Measurements from ENCODE around the gene LYST. TPM values are rescaled to one million over a fixed set of nuclear protein-coding genes. Genes with fewer than 3 reads are reported as not detected.

The LYST gene
- total RNA-seq, 4 donors from 2014 or later, result 22.9 to 44.4 (median 31.9) TPM

- DNase-seq (ENCODE audit: extremely low spot score), result no peak
Observed at GRCh38 chr1:235878082-235878811, 11.5 kb upstream of the LYST start.

GRCh38 chr1:235876402-235876841 is 9.7 kb upstream of the LYST start:
- DNase-seq (ENCODE audit: extremely low spot score), result no peak
- Histone ChIP-seq H3K36me3 (no peaks in the 10 kb centered on the region), H3K9me3 (no peaks in the 10 kb centered on the region), H3K4me1 (peaks cover 0 to 10% (median 2%) of the 10 kb centered on the region in 4 donors), H3K27me3 (no peaks in the 10 kb centered on the region), H3K27ac (replicated peaks in 1 of 4) (no peak overlapping the region), H3K4me3 (no peak overlapping the region)
- intact Hi-C loops (cut with DNase I), result no loop called here
- TF ChIP-seq POLR2A (IDR thresholded peaks at IDR 0.05; ENCODE audit: low read depth) (no peak), CTCF (IDR thresholded peaks at IDR 0.05) (no peak), POLR2AphosphoS5 (IDR thresholded peaks at IDR 0.05) (no peak), EP300 (IDR thresholded peaks at IDR 0.05) (no peak)
- 64% methylated on average over 2 of the region's 2 CpGs for WGBS

More at GRCh38 chr1:235878082-235878811, 11.5 kb upstream of the LYST start:
- intact Hi-C loops (cut with DNase I), result no loop called here
- H3K4me3 ChIP-seq, result no peak overlapping the region
- H3K27ac ChIP-seq (replicated peaks in 1 of 4), result peak overlapping the region in 2 of 4 donors; percentile 13 to 17
- H3K36me3 ChIP-seq, result no peaks in the 10 kb centered on the region
- H3K9me3 ChIP-seq, result no peaks in the 10 kb centered on the region
- 73% methylated on average over 6 of the region's 6 CpGs for WGBS
- peaks cover 2 to 17% (median 6%) of the 10 kb centered on the region in 4 donors for H3K4me1 ChIP-seq
- no peaks in the 10 kb centered on the region for H3K27me3 ChIP-seq
- TF ChIP-seq POLR2AphosphoS5 (IDR thresholded peaks at IDR 0.05) (peak; percentile 42 to 43), EP300 (IDR thresholded peaks at IDR 0.05) (no peak)

- H3K4me1 ChIP-seq, result peaks cover 0 to 10% (median 2%) of the 10 kb centered on the region in 4 donors
- DNase-seq (ENCODE audit: extremely low spot score), result no peak
- WGBS, result 84% methylated on average over 4 of the region's 4 CpGs
- intact Hi-C loops (cut with DNase I), result no loop called here
- no peaks in the 10 kb centered on the region for H3K36me3 ChIP-seq
- TF ChIP-seq CTCF (IDR thresholded peaks at IDR 0.05), result no peak
- TF ChIP-seq POLR2A (IDR thresholded peaks at IDR 0.05; ENCODE audit: low read depth), result no peak
- no peak overlapping the region for H3K4me3 ChIP-seq
- no peaks in the 10 kb centered on the region for H3K9me3 ChIP-seq
- H3K27me3 ChIP-seq, result no peaks in the 10 kb centered on the region
- H3K27ac ChIP-seq (replicated peaks in 1 of 4), result no peak overlapping the region
Observed at GRCh38 chr1:235875036-235875597, 8.4 kb upstream of the LYST start.

- no peak overlapping the region for H3K4me3 ChIP-seq
- H3K36me3 ChIP-seq, result no peaks in the 10 kb centered on the region
- no peaks in the 10 kb centered on the region for H3K9me3 ChIP-seq
- no peak for TF ChIP-seq EP300 (IDR thresholded peaks at IDR 0.05)
- no peak for TF ChIP-seq POLR2A (IDR thresholded peaks at IDR 0.05; ENCODE audit: low read depth)
- TF ChIP-seq POLR2AphosphoS5 (IDR thresholded peaks at IDR 0.05), result no peak
- no peak for TF ChIP-seq CTCF (IDR thresholded peaks at IDR 0.05)
- H3K27ac ChIP-seq (replicated peaks in 1 of 4), result no peak overlapping the region
- intact Hi-C loops (cut with DNase I), result loop anchor here (5.0 kb wide), 1 partner anchor 33 kb away; no protein-coding TSS in a partner anchor
- DNase-seq (ENCODE audit: extremely low spot score), result no peak
- H3K4me1 ChIP-seq, result peaks cover 0 to 10% (median 2%) of the 10 kb centered on the region in 4 donors
- 76% methylated on average over 4 of the region's 4 CpGs for WGBS
- no peaks in the 10 kb centered on the region for H3K27me3 ChIP-seq
Observed at GRCh38 chr1:235874261-235874660, 7.6 kb upstream of the LYST start.

GRCh38 chr1:235873571-235873970 is 6.9 kb upstream of the LYST start:
- intact Hi-C loops (cut with DNase I), result loop anchor here (5.0 kb wide), 1 partner anchor 34 kb away; no protein-coding TSS in a partner anchor
- TF ChIP-seq EP300 (IDR thresholded peaks at IDR 0.05) (no peak), POLR2A (IDR thresholded peaks at IDR 0.05; ENCODE audit: low read depth) (no peak), POLR2AphosphoS5 (IDR thresholded peaks at IDR 0.05) (no peak)
- Histone ChIP-seq H3K36me3 (no peaks in the 10 kb centered on the region), H3K4me3 (no peak overlapping the region), H3K27ac (replicated peaks in 1 of 4) (no peak overlapping the region), H3K4me1 (peaks cover 0 to 3% (median 1%) of the 10 kb centered on the region in 4 donors), H3K27me3 (no peaks in the 10 kb centered on the region), H3K9me3 (no peaks in the 10 kb centered on the region)
- 92% methylated on average over 2 of the region's 2 CpGs for WGBS
- no peak for DNase-seq (ENCODE audit: extremely low spot score)
